Omental fat pad (tissue), 4 donors: ENCODE results near the gene MYT1. TPM values are rescaled to one million over a fixed set of nuclear protein-coding genes. Genes with fewer than 3 reads are reported as not detected.
A peak's percentile ranks its signal among the peaks of the same experiment; 100 is the strongest.

Experiments
- ATAC-seq: fragments of 150-250 bp; one replicate; pipeline ENCODE4 v1.9.1; 2016; ENCODE audit warnings: mild to moderate bottlenecking, moderate library complexity; ENCODE audit not compliant: low FRiP score
- DNase-seq: peaks from one replicate; pipeline ENCODE4 v3.0.0-alpha.2; 2019; ENCODE audit warnings: low spot score
- total RNA-seq, 4 donors: library from RNA; depleted of rRNA; stranded (reverse); fragments of >200 nt; gene quantifications; one replicate each; pipeline ENCODE4 v1.1.0, GENCODE V29; 2016
- TF ChIP-seq, protein P1 (sequence below), 3 donors: fragments of 450-650 bp; IDR thresholded peaks; one replicate each; pipeline ENCODE4 v1.5.1; 2016 to 2017; ENCODE audit warnings: antibody characterized with exemption in 3 of 3, mild to moderate bottlenecking in 3 of 3, moderate library complexity in 2 of 3

The MYT1 gene
- total RNA-seq, 4 donors from 2014 or later = not detected

DNA sequence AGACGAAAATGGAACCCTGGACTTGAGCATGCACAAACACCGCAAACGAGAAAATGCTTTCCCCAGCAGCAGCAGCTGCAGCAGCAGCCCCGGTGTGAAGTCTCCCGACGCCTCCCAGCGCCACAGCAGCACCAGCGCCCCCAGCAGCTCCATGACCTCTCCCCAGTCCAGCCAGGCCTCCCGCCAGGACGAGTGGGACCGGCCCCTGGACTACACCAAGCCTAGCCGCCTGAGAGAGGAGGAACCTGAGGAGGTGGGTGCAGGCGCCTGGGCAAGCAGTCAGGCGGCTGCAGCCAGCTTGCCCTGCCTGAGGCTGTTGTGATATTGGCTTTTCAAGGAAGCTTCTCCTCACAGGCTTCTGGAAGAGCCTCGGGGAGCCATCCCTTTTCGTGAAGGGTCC is 55.5 kb downstream of the MYT1 start:
- ATAC-seq (no peak), DNase-seq (no peak)
- TF ChIP-seq, protein P1, sequence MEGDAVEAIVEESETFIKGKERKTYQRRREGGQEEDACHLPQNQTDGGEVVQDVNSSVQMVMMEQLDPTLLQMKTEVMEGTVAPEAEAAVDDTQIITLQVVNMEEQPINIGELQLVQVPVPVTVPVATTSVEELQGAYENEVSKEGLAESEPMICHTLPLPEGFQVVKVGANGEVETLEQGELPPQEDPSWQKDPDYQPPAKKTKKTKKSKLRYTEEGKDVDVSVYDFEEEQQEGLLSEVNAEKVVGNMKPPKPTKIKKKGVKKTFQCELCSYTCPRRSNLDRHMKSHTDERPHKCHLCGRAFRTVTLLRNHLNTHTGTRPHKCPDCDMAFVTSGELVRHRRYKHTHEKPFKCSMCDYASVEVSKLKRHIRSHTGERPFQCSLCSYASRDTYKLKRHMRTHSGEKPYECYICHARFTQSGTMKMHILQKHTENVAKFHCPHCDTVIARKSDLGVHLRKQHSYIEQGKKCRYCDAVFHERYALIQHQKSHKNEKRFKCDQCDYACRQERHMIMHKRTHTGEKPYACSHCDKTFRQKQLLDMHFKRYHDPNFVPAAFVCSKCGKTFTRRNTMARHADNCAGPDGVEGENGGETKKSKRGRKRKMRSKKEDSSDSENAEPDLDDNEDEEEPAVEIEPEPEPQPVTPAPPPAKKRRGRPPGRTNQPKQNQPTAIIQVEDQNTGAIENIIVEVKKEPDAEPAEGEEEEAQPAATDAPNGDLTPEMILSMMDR (IDR thresholded peaks at IDR 0.05) = no peak

DNA sequence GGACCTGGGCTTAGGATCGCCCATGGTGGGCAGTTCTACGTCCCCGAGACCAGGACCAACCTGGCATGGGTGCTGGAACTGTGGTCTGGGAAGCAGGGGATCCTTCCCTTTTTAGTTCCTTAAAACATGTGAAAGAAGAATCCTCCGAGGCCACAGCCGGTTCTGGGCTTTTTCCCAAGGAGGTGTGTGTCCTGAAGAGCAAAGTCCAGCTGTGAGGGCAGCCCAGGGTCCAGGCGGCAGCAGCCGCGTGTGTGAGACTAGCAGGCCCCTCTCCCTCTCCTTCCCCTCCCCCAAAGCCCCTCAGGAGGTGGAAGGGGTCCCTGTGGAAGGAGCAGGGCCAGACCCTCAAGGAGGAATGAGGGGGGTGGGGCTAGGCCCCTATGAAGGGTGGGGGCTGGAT is 56.2 kb downstream of the MYT1 start:
- TF ChIP-seq, protein P1 (IDR thresholded peaks at IDR 0.05) = no peak
- DNase-seq = no peak
- no peak for ATAC-seq

- TF ChIP-seq, protein P1 (IDR thresholded peaks at IDR 0.05) = no peak
- DNase-seq (no peak), ATAC-seq (no peak)
Measured at GRCh38 chr20:64220891-64221527, 56.8 kb downstream of the MYT1 start.

DNA sequence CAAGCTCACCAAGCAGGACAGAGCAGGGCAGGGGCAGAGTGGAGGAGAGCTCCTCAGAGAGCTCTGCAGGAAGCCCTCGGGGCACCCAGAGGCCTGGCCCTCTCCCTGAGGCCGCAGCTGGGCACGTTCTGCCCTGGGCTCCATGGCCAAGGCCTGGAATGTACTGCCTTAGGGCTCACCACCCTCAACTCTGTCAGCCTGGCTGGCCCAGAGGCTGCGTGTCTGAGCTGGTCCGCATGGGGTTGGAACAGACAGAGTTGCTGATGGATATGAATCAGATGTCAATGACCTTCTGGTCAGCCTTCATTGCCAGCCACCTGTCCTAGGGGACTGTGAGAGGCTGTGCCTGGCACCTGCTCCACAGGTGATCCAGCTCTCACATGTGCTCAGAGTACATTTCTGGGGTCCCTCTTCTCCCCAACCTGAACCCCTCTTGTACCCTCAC is 58.1 kb downstream of the MYT1 start:
- TF ChIP-seq, protein P1 (IDR thresholded peaks at IDR 0.05) = no peak
- DNase-seq (no peak), ATAC-seq (peak; percentile 17)

DNA sequence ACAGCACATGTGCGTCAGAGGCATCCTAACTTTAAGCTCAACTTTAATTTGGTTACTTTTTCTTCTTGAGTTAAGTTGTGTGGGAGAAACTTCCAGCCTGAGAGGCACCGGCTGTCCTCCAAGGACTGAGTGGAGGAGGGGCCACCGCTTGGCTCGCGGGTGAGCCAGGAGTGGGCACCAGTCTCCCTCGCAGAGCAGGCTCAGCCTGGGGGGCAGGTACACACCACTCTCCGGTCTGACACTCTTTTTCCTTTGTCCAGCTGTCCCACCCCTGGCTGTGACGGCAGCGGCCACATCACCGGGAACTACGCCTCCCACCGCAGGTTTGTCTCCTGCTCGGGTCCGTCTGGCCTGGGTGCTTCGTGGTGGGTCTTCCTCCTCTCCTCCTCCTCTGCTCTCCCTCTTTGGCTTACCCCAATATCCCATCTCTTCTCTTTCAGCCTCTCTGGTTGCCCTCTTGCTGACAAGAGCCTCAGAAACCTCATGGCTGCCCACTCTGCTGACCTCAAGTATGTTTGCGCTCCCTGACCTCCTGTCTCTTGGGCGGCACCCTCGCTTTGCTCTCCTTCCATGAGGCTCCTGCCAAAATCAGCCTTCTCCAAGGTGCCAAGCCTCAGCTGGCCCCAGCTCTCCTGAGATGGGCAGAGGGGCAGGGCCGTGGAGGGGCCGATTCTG is 58.7 kb downstream of the MYT1 start:
- ATAC-seq (no peak), DNase-seq (no peak)
- TF ChIP-seq, protein P1 (IDR thresholded peaks at IDR 0.05) = no peak

DNA sequence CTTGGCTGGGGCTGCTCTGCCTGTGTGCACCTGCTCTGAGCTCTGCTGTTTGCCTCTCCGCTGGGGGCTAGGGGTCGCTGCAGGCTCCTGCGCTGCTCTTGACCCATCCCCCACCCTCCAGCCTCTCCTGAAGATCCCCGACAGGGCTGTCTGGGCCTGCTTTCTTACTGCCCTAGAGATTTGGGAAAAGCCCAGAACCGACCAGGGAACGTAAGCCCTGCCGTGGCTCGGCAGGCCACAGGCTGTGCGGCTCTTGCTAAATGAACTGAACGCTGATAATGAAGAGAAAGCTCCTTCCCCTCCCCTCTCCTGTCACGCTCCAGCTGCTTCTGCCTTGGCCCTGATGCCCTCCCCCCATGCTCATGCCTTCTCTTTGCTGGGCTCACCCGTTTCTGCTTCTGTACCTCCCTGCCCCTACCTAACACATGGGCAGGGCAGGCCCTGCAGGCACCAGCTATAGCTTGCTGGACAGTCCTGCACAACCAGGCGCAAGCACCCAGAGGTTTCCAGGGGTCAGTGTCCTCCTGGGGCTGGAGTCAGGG is 59.3 kb downstream of the MYT1 start:
- ATAC-seq (peak; percentile 66), DNase-seq (no peak)
- TF ChIP-seq, protein P1 (IDR thresholded peaks at IDR 0.05) = no peak
